Choroid plexus epithelial cell (primary cell): ENCODE data around the gene NUP153.
A peak's percentile ranks its signal among the peaks of the same experiment; 100 is the strongest.
"Not testable (repeated sequence)": the region's sequence is repeated elsewhere in the genome, so short reads cannot be mapped to it uniquely, and the experiment has no call there.

Experiments used
- DNase-seq: peaks from one replicate; pipeline ENCODE4 v3.0.0-alpha.2; 2010; ENCODE audit warnings: low read depth
- H3K4me3 ChIP-seq: 2 replicates; pipeline ENCODE4 v1.5.1; 2011; ENCODE audit warnings: low read depth, mild to moderate bottlenecking, control low read depth, low read length, moderate library complexity
- TF ChIP-seq, protein P1 (sequence below): conservative IDR thresholded peaks from 2 replicates; pipeline ENCODE4 v1.5.1; 2011; ENCODE audit warnings: low read depth, mild to moderate bottlenecking, control low read depth, inconsistent platforms, low read length, moderate library complexity

The NUP153 gene

DNA sequence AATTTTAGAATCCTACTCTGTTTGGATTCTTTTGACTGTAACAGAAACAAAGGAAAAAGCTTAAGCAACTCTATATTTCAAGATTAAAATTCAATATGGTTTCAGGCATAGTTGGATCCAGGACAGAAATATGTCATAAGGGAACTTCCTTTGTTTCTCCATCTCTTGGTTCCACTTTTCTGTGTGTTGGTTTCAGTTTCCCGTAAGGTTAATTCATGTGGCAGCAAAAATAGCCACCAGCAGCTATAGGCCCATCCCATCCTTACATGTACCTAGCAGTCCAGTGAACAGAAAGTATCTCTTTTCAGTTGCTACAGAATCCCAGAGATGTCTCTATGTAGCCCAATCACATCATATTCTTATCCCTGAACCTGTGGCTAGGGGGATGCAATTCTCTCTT is 115.4 kb downstream of the NUP153 start:
- DNase-seq: no peak
- no peak overlapping the region for H3K4me3 ChIP-seq
- TF ChIP-seq, protein P1, sequence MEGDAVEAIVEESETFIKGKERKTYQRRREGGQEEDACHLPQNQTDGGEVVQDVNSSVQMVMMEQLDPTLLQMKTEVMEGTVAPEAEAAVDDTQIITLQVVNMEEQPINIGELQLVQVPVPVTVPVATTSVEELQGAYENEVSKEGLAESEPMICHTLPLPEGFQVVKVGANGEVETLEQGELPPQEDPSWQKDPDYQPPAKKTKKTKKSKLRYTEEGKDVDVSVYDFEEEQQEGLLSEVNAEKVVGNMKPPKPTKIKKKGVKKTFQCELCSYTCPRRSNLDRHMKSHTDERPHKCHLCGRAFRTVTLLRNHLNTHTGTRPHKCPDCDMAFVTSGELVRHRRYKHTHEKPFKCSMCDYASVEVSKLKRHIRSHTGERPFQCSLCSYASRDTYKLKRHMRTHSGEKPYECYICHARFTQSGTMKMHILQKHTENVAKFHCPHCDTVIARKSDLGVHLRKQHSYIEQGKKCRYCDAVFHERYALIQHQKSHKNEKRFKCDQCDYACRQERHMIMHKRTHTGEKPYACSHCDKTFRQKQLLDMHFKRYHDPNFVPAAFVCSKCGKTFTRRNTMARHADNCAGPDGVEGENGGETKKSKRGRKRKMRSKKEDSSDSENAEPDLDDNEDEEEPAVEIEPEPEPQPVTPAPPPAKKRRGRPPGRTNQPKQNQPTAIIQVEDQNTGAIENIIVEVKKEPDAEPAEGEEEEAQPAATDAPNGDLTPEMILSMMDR: no peak

DNA sequence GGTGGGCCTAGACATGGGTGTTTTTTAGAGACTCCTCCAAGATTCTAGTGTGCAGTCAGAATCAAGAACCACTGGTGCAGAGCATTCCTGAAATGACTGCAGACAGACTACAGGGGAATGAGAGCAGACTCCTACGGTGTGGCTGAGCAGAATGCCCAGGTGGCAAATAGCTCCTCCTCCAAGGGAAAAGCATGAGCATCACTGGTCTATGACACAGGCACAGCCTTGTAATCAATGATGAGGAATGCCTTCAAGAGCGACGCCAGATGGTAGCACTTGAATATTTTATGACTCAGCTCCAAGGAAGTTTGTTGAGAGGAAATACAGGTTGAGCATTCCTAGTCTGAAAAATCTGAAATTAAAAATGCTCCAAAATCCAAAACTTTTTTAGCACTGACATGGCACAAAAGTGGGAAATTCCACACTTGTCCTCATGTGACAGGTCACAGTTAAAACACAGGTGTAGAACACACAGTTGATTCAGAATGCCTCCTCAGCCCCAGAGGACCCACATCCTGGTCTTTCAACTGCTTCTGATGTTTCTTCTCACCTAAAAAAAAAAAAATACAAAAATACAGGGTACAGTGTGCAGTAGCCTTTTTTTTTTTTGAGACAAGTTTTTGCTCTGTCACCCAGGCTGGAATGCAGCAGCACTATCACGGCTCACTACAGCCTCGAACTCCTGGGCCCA is 117.2 kb downstream of the NUP153 start:
- TF ChIP-seq, protein P1: peak; percentile 36
- no peak overlapping the region for H3K4me3 ChIP-seq
- peak; percentile 88 for DNase-seq

DNA sequence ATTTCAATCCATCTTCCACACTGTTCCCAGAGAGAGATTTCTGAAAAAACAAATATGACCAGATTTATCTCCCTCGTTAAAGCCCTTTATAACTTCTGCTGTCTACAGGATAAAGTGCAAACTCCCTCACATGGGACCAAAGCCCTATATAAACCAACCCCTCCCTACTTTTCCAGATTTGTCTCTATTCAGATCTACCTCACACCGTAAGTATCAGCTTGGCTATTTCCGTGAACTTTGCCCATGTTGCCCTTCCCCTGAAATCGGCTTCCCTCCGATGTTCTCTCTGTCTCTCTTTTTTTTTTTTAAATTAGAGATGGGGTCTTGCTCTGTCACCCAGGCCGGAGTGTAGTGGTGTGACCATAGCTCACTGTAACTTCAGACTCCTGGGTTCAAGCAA is 118.7 kb downstream of the NUP153 start:
- H3K4me3 ChIP-seq: no peak overlapping the region
- no peak for DNase-seq
- TF ChIP-seq, protein P1: no peak

- DNase-seq, H3K4me3 ChIP-seq: not testable (repeated sequence)
Observed at GRCh38 chr6:17586623-17587022, 120.1 kb downstream of the NUP153 start.

DNA sequence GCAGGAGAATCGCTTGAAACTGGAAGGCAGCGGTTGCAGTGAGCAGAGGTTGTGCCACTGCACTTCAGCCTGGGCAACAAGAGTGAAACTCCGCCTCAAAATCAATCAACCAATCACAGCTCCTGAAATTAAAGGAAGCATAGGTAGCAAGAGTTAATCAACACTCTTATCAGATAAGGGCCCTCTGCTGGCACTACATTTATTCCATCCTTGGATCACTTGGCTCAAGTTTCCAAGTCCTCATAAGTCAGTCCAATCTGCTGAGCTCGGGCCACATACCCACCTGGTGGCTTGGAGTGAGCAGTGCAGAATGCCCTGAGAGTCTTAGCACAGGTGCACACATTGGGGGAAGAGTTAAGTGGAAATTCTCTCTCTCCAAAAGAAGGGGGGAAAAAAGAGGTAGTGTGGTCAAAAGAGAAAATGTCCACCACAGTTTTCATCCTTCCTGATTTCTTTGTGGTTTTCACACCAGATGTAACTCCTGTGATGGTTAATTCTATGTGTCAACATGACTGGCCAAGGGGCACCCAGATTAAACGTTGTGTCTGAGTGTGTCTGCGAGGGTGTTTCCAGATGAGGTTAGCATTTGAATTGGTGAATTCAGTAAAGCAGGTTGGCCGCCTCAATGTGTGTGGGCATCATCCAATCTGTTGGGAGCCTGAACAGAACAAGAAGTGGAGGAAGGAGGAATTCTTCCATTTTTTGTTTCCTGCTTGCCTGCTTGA is 120.8 kb downstream of the NUP153 start:
- DNase-seq: peak; percentile 12
- no peak overlapping the region for H3K4me3 ChIP-seq
- TF ChIP-seq, protein P1: peak; percentile 41

DNA sequence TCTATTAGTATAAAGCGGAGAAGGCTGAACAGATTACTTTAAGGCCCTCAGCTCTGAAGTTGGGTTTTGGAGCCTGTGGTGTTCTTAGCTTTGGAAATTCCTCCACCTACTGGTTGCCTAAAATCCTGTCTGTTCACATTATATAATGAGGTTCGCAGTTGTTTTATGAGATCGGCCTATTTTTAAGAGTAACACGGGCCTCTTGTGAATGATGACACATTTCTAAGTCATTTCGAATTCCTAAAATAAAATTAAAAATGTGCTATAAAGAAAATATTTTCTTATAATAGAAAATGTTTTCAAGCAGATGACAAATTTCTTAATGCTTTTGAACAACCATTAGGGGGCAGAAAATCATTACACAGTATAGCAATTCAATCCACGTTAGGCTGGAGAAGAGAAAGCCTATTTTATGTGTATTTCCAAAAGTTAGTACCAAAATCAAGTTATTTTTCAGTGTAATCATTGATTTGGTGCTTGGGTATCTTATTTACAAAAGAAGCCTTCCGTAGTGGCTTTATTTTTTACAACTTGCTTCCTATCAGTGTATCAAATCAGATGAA is 122.4 kb downstream of the NUP153 start:
- DNase-seq: peak; percentile 92
- H3K4me3 ChIP-seq: no peak overlapping the region

DNA sequence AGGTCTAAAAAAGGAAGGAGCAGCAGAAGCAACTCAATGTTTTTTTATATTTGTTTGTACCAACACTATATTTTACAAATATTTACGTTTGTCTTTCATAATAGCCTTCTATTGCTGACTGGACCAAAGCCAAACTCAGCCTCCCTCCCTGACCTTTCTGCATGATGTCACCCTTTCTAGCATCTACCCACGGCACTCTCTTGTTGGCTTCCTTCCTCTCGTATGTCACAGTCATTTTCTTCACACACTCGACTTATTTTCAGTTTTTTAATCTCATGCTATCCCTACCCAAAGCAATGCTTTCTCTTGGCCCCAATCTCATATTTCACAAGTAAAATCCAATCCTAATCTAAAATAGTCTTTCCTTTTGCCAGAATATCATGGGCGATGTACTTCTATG is 122.9 kb downstream of the NUP153 start:
- TF ChIP-seq, protein P1: no peak
- peak; percentile 66 for DNase-seq
- H3K4me3 ChIP-seq: no peak overlapping the region

More for the DNA sequence above, 122.4 kb downstream of the NUP153 start:
- TF ChIP-seq, protein P1: peak; percentile 80

DNA sequence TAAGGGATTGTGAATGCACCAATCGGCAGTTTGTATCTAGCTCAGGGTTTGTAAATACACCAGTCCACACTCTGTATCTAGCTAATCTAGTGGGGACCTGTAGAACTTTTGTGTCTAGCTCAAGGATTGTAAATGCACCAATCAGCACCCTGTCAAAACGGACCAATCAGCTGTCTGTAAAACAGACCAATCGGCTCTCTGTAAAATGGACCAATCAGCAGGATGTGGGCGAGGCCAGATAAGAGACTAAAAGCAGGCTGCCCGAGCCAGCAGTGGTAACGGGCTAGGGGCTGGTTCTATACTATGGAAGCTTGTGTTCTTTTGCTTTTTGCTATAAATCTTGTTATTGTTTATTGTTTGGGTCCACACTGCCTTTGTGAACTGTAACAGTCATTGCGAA is 125.4 kb downstream of the NUP153 start:
- not testable (repeated sequence) for H3K4me3 ChIP-seq, DNase-seq
